Measurements from ENCODE around the gene GOT2. TPM values are rescaled to one million over a fixed set of nuclear protein-coding genes. Genes with fewer than 3 reads are reported as not detected.
"Not testable (repeated sequence)": the region's sequence is repeated elsewhere in the genome, so short reads cannot be mapped to it uniquely, and the experiment has no call there.

The GOT2 gene
- total and polyA plus RNA-seq, 2 experiments from 2014 or later, result 99.2 to 211 TPM

GRCh38 chr16:58713742-58714141 is 20.4 kb downstream of the GOT2 start:
- TF ChIP-seq, protein P1, sequence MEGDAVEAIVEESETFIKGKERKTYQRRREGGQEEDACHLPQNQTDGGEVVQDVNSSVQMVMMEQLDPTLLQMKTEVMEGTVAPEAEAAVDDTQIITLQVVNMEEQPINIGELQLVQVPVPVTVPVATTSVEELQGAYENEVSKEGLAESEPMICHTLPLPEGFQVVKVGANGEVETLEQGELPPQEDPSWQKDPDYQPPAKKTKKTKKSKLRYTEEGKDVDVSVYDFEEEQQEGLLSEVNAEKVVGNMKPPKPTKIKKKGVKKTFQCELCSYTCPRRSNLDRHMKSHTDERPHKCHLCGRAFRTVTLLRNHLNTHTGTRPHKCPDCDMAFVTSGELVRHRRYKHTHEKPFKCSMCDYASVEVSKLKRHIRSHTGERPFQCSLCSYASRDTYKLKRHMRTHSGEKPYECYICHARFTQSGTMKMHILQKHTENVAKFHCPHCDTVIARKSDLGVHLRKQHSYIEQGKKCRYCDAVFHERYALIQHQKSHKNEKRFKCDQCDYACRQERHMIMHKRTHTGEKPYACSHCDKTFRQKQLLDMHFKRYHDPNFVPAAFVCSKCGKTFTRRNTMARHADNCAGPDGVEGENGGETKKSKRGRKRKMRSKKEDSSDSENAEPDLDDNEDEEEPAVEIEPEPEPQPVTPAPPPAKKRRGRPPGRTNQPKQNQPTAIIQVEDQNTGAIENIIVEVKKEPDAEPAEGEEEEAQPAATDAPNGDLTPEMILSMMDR (IDR thresholded peaks at IDR 0.05; ENCODE audit: low read depth, low read length), result no peak
- H3K36me3 ChIP-seq, result peaks cover 58% of the 10 kb centered on the region
- H3K4me1 ChIP-seq (ENCODE audit: low read depth), result no peaks in the 10 kb centered on the region
- DNase-seq (ENCODE audit: low read depth in 1 of 2, low spot score in 1 of 2), result no peak
- H3K4me3 ChIP-seq, result no peak overlapping the region
- H3K9me3 ChIP-seq (ENCODE audit: low read depth), result no peaks in the 10 kb centered on the region
- no peak overlapping the region for H3K27ac ChIP-seq
- no peaks in the 10 kb centered on the region for H3K27me3 ChIP-seq

DNA sequence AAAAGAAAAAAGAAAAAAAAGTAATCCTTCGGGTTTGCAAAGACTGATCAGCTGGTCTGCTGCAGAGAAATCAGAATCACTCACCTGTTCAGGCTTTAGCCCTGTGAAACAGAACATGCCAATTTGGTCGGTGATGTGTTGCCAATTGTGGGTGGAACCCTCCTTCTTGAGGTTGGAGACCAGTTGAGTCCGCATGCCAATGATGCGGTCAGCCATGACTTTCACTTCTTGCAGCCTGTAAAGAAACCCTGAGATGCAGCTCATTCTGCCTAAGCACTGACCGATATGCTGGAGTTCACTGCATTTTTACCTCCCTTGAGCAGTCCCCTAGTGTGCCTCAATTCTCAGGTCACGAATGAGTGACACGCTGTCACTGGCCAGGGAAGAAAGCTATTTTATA is 24.8 kb downstream of the GOT2 start:
- Histone ChIP-seq H3K36me3 (peaks cover 32% of the 10 kb centered on the region), H3K4me1 (ENCODE audit: low read depth) (no peaks in the 10 kb centered on the region), H3K9me3 (ENCODE audit: low read depth) (no peaks in the 10 kb centered on the region), H3K27me3 (no peaks in the 10 kb centered on the region), H3K27ac (no peak overlapping the region), H3K4me3 (no peak overlapping the region)
- TF ChIP-seq, protein P1 (IDR thresholded peaks at IDR 0.05; ENCODE audit: low read depth, low read length), result no peak
- DNase-seq (ENCODE audit: low read depth in 1 of 2, low spot score in 1 of 2), result no peak

DNA sequence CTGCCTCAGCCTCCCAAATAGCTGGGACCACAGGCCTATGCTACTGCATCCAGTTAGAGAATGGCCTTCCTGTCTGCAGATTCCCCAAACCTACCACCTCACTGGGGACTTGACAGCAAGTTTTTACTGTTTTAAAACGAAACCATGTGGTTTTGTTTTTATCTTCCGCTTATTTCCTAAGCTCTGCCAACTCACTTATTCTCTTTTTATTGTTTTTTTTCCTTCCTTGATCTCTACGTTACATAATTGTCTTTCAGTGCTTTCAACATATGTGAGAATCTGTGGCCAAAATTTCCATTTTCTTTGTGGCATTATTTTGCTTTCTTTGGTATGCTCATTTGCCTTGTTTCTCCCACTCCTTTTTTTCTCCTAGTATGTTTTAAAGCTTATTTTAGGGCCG is 35.0 kb downstream of the GOT2 start:
- Histone ChIP-seq H3K27ac (no peak overlapping the region), H3K4me1 (ENCODE audit: low read depth) (no peaks in the 10 kb centered on the region), H3K4me3 (no peak overlapping the region), H3K36me3 (no peaks in the 10 kb centered on the region), H3K27me3 (no peaks in the 10 kb centered on the region), H3K9me3 (ENCODE audit: low read depth) (no peaks in the 10 kb centered on the region)
- TF ChIP-seq, protein P1 (IDR thresholded peaks at IDR 0.05; ENCODE audit: low read depth, low read length), result no peak
- DNase-seq (ENCODE audit: low read depth in 1 of 2, low spot score in 1 of 2), result no peak

DNA sequence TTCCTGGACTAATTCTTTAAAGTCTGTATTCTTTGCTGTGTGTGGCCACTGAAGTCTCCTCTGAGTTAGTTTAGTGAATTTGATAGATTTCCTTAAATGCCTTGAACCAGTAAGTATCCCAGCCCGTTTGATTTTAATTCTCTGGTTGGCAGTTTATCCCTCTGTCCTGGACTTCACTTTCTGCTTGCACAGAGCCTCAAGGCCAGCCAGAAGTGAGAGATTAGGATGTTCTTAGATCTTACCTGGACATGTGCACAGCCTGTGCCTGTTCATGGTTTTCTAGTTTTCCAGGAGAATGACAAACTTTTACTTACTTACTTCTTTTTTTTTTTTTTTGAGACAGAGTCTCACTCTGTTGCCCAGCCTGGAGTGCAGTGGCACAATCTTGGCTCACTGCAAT is 38.7 kb downstream of the GOT2 start:
- no peak for DNase-seq (ENCODE audit: low read depth in 1 of 2, low spot score in 1 of 2)
- Histone ChIP-seq H3K4me1 (ENCODE audit: low read depth) (no peaks in the 10 kb centered on the region), H3K27ac (no peak overlapping the region), H3K27me3 (no peaks in the 10 kb centered on the region), H3K36me3 (no peaks in the 10 kb centered on the region), H3K9me3 (ENCODE audit: low read depth) (no peaks in the 10 kb centered on the region), H3K4me3 (no peak overlapping the region)
- TF ChIP-seq, protein P1 (IDR thresholded peaks at IDR 0.05; ENCODE audit: low read depth, low read length), result no peak

DNA sequence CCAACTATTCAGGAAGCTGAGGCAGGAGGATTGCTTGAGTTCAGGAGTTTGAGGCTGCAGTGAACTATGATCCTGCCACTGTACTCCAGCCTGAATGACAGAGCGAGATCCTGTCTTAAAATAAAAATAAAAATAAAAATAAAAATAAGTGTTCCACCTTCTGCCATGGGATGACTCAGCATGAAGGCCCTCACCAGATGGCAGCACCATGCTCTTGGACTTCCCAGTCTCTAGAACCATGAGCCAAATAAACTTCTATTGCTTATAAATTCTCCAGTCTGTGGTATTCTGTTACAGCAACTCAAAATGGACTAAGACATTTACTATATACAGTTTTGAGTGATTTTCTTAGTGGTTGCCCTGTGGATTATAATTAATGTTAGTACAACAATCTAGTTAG is 41.7 kb downstream of the GOT2 start:
- Histone ChIP-seq H3K27me3 (no peaks in the 10 kb centered on the region), H3K4me3 (no peak overlapping the region), H3K4me1 (ENCODE audit: low read depth) (no peaks in the 10 kb centered on the region), H3K9me3 (ENCODE audit: low read depth) (no peaks in the 10 kb centered on the region), H3K36me3 (no peaks in the 10 kb centered on the region), H3K27ac (no peak overlapping the region)
- no peak for DNase-seq (ENCODE audit: low read depth in 1 of 2, low spot score in 1 of 2)
- TF ChIP-seq, protein P1 (IDR thresholded peaks at IDR 0.05; ENCODE audit: low read depth, low read length), result no peak

DNA sequence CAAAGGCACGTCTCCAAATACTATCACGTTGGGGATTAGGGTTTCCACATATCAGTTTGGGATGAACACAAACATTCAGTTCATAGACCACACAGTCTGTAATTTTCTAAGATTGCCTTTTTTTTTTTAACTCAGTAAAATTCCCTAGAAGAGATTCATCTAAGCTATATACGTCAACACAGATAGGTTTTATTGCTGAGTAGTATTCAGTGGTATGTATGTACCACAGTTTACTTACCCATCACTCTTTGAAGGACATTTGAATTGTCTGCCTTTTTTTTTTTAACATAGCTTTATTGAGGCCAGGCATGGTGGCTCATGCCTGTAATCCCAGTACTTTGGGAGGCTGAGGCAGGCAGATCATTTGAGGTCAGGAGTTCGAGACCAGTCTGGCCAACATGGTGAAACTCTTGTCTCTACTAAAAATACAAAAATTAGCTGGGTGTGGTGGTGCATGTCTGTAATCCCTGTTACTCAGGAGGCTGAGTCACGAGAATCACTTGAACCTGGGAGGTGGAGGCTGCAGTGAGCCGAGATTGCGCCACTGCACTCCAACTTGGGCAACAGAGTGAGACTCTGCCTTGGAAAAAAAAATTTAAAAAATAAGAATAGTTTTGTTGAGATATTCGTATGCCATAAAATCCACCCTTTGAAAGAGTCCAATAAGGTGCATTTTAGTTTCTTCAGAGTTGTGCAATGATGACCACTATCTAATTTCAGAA is 47.0 kb downstream of the GOT2 start:
- H3K27me3 ChIP-seq; DNase-seq (ENCODE audit: low read depth in 1 of 2, low spot score in 1 of 2); H3K4me3 ChIP-seq; H3K27ac ChIP-seq; H3K36me3 ChIP-seq; H3K4me1 ChIP-seq (ENCODE audit: low read depth); H3K9me3 ChIP-seq (ENCODE audit: low read depth): not testable (repeated sequence)
